GM10847 (cell line): ENCODE data around the gene GRAMD1A.

Experiments
- POLR2A ChIP-seq: IDR thresholded peaks from 2 replicates; pipeline ENCODE4 v1.6.1; 2011; ENCODE audit not compliant: insufficient read length; ENCODE audit errors: extremely low read depth

The GRAMD1A gene

GRCh38 chr19:35011737-35012682 is 11.9 kb downstream of the GRAMD1A start:
- TF ChIP-seq POLR2A, result no peak

- no peak for TF ChIP-seq POLR2A
Measured at GRCh38 chr19:35013041-35013819, 13.1 kb downstream of the GRAMD1A start.

- TF ChIP-seq POLR2A, result no peak
Measured at GRCh38 chr19:35013820-35014754, 14.0 kb downstream of the GRAMD1A start.

- no peak for TF ChIP-seq POLR2A
Measured at GRCh38 chr19:35015270-35015953, 15.3 kb downstream of the GRAMD1A start.

- TF ChIP-seq POLR2A, result no peak
Measured at GRCh38 chr19:35015954-35016351, 15.8 kb downstream of the GRAMD1A start.

GRCh38 chr19:35017507-35017906 is 17.4 kb downstream of the GRAMD1A start:
- TF ChIP-seq POLR2A, result no peak

- TF ChIP-seq POLR2A, result no peak
Measured at GRCh38 chr19:35018379-35018778, 18.3 kb downstream of the GRAMD1A start.

GRCh38 chr19:35019144-35019543 is 19.0 kb downstream of the GRAMD1A start:
- no peak for TF ChIP-seq POLR2A

- TF ChIP-seq POLR2A, result no peak
Measured at GRCh38 chr19:35021016-35021415, 20.9 kb downstream of the GRAMD1A start.

GRCh38 chr19:35021596-35021995 is 21.5 kb downstream of the GRAMD1A start:
- no peak for TF ChIP-seq POLR2A

- no peak for TF ChIP-seq POLR2A
Measured at GRCh38 chr19:35022460-35022859, 22.3 kb downstream of the GRAMD1A start.

GRCh38 chr19:35023428-35023827 is 23.3 kb downstream of the GRAMD1A start:
- TF ChIP-seq POLR2A, result no peak

GRCh38 chr19:35024095-35024494 is 24.0 kb downstream of the GRAMD1A start:
- TF ChIP-seq POLR2A, result no peak

GRCh38 chr19:35025969-35026368 is 25.8 kb downstream of the GRAMD1A start:
- no peak for TF ChIP-seq POLR2A
